ENCODE data around the gene C5.

DNA sequence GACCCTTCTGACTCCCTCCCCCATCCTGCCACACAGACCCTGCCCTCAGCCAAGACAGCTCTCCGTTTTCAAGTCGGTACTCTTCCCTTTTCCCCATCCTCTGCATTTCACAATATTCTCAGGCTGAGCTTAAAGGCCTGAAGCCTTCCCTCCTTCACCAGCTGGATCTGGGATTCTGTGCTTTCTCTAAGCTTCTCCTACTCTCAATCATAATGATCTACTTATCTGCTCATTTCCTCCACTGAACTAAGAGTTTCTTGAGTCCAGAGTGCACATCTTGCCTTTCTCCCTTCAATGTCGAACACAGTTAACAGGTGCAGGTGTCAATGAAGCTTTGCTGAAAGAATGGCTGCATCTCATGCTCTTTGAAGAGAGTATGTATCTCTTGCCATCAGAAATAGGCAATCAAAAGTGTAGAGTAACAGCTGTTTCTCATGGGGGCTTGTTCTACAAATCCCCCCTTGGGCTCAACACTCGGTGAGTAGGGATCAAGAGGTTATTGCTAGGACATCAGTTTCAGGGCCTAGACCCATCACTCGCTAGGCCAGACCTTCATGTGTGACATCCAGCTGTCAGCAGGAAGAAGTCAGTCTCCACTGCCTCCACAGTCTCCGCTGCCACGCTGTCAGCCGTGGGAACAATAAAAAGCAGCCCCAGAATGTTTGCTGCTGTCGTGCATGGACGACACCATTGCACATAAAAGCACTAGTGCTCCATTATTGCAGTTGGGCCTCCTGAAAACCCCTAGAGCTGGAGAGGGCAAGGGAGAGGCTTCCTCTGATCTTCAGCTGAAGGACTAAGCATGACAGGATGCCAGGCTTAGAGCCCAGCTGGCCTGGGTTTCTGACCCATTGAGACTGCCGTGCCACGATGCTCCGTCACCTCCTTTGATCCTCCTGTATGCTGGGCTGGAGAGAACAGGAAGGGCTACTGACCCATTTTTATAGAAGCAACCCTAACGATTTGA lies 147.2 kb downstream of the C5 start:
- TF ChIP-seq, protein P1, sequence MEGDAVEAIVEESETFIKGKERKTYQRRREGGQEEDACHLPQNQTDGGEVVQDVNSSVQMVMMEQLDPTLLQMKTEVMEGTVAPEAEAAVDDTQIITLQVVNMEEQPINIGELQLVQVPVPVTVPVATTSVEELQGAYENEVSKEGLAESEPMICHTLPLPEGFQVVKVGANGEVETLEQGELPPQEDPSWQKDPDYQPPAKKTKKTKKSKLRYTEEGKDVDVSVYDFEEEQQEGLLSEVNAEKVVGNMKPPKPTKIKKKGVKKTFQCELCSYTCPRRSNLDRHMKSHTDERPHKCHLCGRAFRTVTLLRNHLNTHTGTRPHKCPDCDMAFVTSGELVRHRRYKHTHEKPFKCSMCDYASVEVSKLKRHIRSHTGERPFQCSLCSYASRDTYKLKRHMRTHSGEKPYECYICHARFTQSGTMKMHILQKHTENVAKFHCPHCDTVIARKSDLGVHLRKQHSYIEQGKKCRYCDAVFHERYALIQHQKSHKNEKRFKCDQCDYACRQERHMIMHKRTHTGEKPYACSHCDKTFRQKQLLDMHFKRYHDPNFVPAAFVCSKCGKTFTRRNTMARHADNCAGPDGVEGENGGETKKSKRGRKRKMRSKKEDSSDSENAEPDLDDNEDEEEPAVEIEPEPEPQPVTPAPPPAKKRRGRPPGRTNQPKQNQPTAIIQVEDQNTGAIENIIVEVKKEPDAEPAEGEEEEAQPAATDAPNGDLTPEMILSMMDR (IDR thresholded peaks at IDR 0.05), result no peak
- TF ChIP-seq POLR2A (IDR thresholded peaks at IDR 0.05), result no peak

All from adrenal gland (tissue), 5 donors.